ENCODE measurements around the gene ETFDH. TPM values are rescaled to one million over a fixed set of nuclear protein-coding genes. Genes with fewer than 3 reads are reported as not detected.
"Not testable (repeated sequence)": the region's sequence is repeated elsewhere in the genome, so short reads cannot be mapped to it uniquely, and the experiment has no call there.

ETFDH gene
- total and polyA plus RNA-seq, 8 donors: 11.6 to 33.3 (median 14.2) TPM

GRCh38 chr4:158704274-158704673 lies 32.2 kb downstream of the ETFDH start:
- no peak overlapping the region for H3K4me3 ChIP-seq
- TF ChIP-seq, protein P1, sequence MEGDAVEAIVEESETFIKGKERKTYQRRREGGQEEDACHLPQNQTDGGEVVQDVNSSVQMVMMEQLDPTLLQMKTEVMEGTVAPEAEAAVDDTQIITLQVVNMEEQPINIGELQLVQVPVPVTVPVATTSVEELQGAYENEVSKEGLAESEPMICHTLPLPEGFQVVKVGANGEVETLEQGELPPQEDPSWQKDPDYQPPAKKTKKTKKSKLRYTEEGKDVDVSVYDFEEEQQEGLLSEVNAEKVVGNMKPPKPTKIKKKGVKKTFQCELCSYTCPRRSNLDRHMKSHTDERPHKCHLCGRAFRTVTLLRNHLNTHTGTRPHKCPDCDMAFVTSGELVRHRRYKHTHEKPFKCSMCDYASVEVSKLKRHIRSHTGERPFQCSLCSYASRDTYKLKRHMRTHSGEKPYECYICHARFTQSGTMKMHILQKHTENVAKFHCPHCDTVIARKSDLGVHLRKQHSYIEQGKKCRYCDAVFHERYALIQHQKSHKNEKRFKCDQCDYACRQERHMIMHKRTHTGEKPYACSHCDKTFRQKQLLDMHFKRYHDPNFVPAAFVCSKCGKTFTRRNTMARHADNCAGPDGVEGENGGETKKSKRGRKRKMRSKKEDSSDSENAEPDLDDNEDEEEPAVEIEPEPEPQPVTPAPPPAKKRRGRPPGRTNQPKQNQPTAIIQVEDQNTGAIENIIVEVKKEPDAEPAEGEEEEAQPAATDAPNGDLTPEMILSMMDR (IDR thresholded peaks at IDR 0.05): no peak
- ATAC-seq (no peak), DNase-seq (no peak), FAIRE-seq (no peak)
- no peaks in the 10 kb centered on the region for H3K9me3 ChIP-seq
- no peaks in the 10 kb centered on the region for H3K27me3 ChIP-seq
- H3K36me3 ChIP-seq: peaks cover 0 to 27% (median 0%) of the 10 kb centered on the region in 3 donors
- no peak overlapping the region for H3K27ac ChIP-seq
- WGBS, 2 donors: 94 to 95% methylated on average over 4 of the region's 4 CpGs
- intact Hi-C loops (cut with DNase I): no loop called here
- H3K4me1 ChIP-seq: no peaks in the 10 kb centered on the region

GRCh38 chr4:158710814-158711213 lies 38.7 kb downstream of the ETFDH start:
- no peaks in the 10 kb centered on the region for H3K4me1 ChIP-seq
- ATAC-seq (no peak), FAIRE-seq (no peak), DNase-seq (no peak)
- H3K9me3 ChIP-seq: no peaks in the 10 kb centered on the region
- no peak overlapping the region for H3K27ac ChIP-seq
- intact Hi-C loops (cut with DNase I): no loop called here
- TF ChIP-seq, protein P1 (IDR thresholded peaks at IDR 0.05): no peak
- 62 to 75% methylated on average over 1 of the region's 1 CpG for WGBS, 2 donors
- no peak overlapping the region for H3K4me3 ChIP-seq
- H3K27me3 ChIP-seq: no peaks in the 10 kb centered on the region
- peaks cover 4 to 64% (median 8%) of the 10 kb centered on the region in 3 donors for H3K36me3 ChIP-seq

GRCh38 chr4:158712622-158713021 lies 40.5 kb downstream of the ETFDH start:
- H3K36me3 ChIP-seq: peaks cover 4 to 67% (median 8%) of the 10 kb centered on the region in 3 donors
- WGBS, 2 donors: 91 to 98% methylated on average over 4 of the region's 4 CpGs
- intact Hi-C loops (cut with DNase I): not testable (repeated sequence)

GRCh38 chr4:158714937-158715336 lies 42.8 kb downstream of the ETFDH start:
- FAIRE-seq (no peak), DNase-seq (no peak), ATAC-seq (no peak)
- H3K4me3 ChIP-seq: no peak overlapping the region
- intact Hi-C loops (cut with DNase I): no loop called here
- H3K27ac ChIP-seq: no peak overlapping the region
- no peaks in the 10 kb centered on the region for H3K4me1 ChIP-seq
- no peaks in the 10 kb centered on the region for H3K27me3 ChIP-seq
- TF ChIP-seq, protein P1 (IDR thresholded peaks at IDR 0.05): no peak
- 84 to 89% methylated on average over 4 of the region's 4 CpGs for WGBS, 2 donors
- H3K9me3 ChIP-seq: no peaks in the 10 kb centered on the region
- peaks cover 4 to 59% (median 8%) of the 10 kb centered on the region in 3 donors for H3K36me3 ChIP-seq

More at GRCh38 chr4:158712622-158713021, 40.5 kb downstream of the ETFDH start:
- not testable (repeated sequence) for H3K4me3 ChIP-seq, H3K27ac ChIP-seq, ATAC-seq, DNase-seq, H3K4me1 ChIP-seq, FAIRE-seq, H3K9me3 ChIP-seq, H3K27me3 ChIP-seq

GRCh38 chr4:158715802-158716201 lies 43.7 kb downstream of the ETFDH start:
- no peak overlapping the region for H3K4me3 ChIP-seq
- no peak overlapping the region for H3K27ac ChIP-seq
- H3K36me3 ChIP-seq: peaks cover 3 to 50% (median 4%) of the 10 kb centered on the region in 3 donors
- ATAC-seq (no peak), DNase-seq (no peak), FAIRE-seq (no peak)
- no peaks in the 10 kb centered on the region for H3K27me3 ChIP-seq
- WGBS, 2 donors: 57% methylated on average over 3 of the region's 3 CpGs
- intact Hi-C loops (cut with DNase I): no loop called here
- no peaks in the 10 kb centered on the region for H3K9me3 ChIP-seq
- no peaks in the 10 kb centered on the region for H3K4me1 ChIP-seq
- TF ChIP-seq, protein P1 (IDR thresholded peaks at IDR 0.05): no peak
